Activated B cell treated with CpG ODN at 0.5 μM for 24 hours (primary cell): Measurements from ENCODE around the gene PMIS2. TPM values are rescaled to one million over a fixed set of nuclear protein-coding genes. Genes with fewer than 3 reads are reported as not detected.

Source experiments
- ATAC-seq: fragments of 200-7000 bp; cut with Tn5 transposase; one replicate; pipeline ENCODE4 v1.10.0; 2021; ENCODE audit warnings: low read depth, mild to moderate bottlenecking, moderate library complexity
- CTCF ChIA-PET: fragments of 350-600 bp; sonication (Branson Sonifier 250); formaldehyde crosslinking; loops from one replicate; lab custom pipeline; 2021; ENCODE audit warnings: antibody characterized with exemption; lab: Charles Lee
- POLR2A ChIA-PET: fragments of 350-600 bp; sonication (Branson Sonifier 250); formaldehyde crosslinking; loops from one replicate; lab custom pipeline; 2021; ENCODE audit warnings: antibody characterized with exemption; lab: Charles Lee
- DNase-seq: peaks from one replicate; pipeline ENCODE4 v3.0.0; 2022
- H3K27ac Mint-ChIP-seq: one replicate; pipeline ENCODE4 v1.8.0; 2020; ENCODE audit warnings: mixed read lengths
- H3K27me3 Mint-ChIP-seq: one replicate; pipeline ENCODE4 v1.8.0; 2021; ENCODE audit warnings: mixed read lengths
- H3K36me3 Mint-ChIP-seq: one replicate; pipeline ENCODE4 v1.8.0; 2021; ENCODE audit warnings: low read depth, mixed read lengths
- H3K4me1 Mint-ChIP-seq: one replicate; pipeline ENCODE4 v1.8.0; 2021; ENCODE audit warnings: mixed read lengths
- H3K4me3 Mint-ChIP-seq: one replicate; pipeline ENCODE4 v1.8.0; 2020; ENCODE audit warnings: mild to moderate bottlenecking, mixed read lengths
- H3K9me3 Mint-ChIP-seq: one replicate; pipeline ENCODE4 v1.8.0; 2020; ENCODE audit warnings: mixed read lengths
- intact Hi-C: fragments of 100-400 bp; cut with micrococcal nuclease; formaldehyde crosslinking; loops from one replicate; pipeline ENCODE4 v1.15.1; 2024
- total RNA-seq: library from RNA; stranded (reverse); gene quantifications from 2 replicates; pipeline ENCODE4 v1.2.3, GENCODE V29; 2022
- TF ChIP-seq, protein P1 (sequence below): fragments of 200-600 bp; IDR thresholded peaks from one replicate; pipeline ENCODE4 v1.8.0; 2022; ENCODE audit warnings: antibody characterized with exemption, mild to moderate bottlenecking

The PMIS2 gene
- total RNA-seq, 1 donor from 2014 or later: not detected

GRCh38 chr19:35559281-35559659 lies 26.7 kb upstream of the PMIS2 start:
- TF ChIP-seq, protein P1, sequence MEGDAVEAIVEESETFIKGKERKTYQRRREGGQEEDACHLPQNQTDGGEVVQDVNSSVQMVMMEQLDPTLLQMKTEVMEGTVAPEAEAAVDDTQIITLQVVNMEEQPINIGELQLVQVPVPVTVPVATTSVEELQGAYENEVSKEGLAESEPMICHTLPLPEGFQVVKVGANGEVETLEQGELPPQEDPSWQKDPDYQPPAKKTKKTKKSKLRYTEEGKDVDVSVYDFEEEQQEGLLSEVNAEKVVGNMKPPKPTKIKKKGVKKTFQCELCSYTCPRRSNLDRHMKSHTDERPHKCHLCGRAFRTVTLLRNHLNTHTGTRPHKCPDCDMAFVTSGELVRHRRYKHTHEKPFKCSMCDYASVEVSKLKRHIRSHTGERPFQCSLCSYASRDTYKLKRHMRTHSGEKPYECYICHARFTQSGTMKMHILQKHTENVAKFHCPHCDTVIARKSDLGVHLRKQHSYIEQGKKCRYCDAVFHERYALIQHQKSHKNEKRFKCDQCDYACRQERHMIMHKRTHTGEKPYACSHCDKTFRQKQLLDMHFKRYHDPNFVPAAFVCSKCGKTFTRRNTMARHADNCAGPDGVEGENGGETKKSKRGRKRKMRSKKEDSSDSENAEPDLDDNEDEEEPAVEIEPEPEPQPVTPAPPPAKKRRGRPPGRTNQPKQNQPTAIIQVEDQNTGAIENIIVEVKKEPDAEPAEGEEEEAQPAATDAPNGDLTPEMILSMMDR: no peak
- DNase-seq (peak; percentile 34), ATAC-seq (peak; percentile 89)
- peaks cover 58% of the 10 kb centered on the region for H3K27me3 Mint-ChIP-seq
- intact Hi-C loops: no loop called here
- CTCF ChIA-PET: interaction anchor here (0.8 kb wide), 1 partner anchor 12 kb away, joined by 3 read pairs; no protein-coding TSS in a partner anchor
- peaks cover 24% of the 10 kb centered on the region for H3K4me1 Mint-ChIP-seq
- no peak overlapping the region for H3K27ac Mint-ChIP-seq
- peak overlapping the region; percentile 51 for H3K4me3 Mint-ChIP-seq
- POLR2A ChIA-PET: interaction anchor here (0.6 kb wide), 1 partner anchor 930 kb away, joined by 3 read pairs; no protein-coding TSS in a partner anchor
- no peaks in the 10 kb centered on the region for H3K9me3 Mint-ChIP-seq
- H3K36me3 Mint-ChIP-seq: no peaks in the 10 kb centered on the region

- H3K4me1 Mint-ChIP-seq: peaks cover 24% of the 10 kb centered on the region
- DNase-seq (no peak), ATAC-seq (no peak)
- POLR2A ChIA-PET: no interaction called here
- CTCF ChIA-PET: interaction anchor here (0.8 kb wide), 1 partner anchor 12 kb away, joined by 3 read pairs; no protein-coding TSS in a partner anchor
- no peak overlapping the region for H3K4me3 Mint-ChIP-seq
- TF ChIP-seq, protein P1: no peak
- no peaks in the 10 kb centered on the region for H3K36me3 Mint-ChIP-seq
- no peak overlapping the region for H3K27ac Mint-ChIP-seq
- peaks cover 58% of the 10 kb centered on the region for H3K27me3 Mint-ChIP-seq
- intact Hi-C loops: no loop called here
- no peaks in the 10 kb centered on the region for H3K9me3 Mint-ChIP-seq
These were observed 26.2 kb upstream of the PMIS2 start for GRCh38 chr19:35559781-35560180.

DNA sequence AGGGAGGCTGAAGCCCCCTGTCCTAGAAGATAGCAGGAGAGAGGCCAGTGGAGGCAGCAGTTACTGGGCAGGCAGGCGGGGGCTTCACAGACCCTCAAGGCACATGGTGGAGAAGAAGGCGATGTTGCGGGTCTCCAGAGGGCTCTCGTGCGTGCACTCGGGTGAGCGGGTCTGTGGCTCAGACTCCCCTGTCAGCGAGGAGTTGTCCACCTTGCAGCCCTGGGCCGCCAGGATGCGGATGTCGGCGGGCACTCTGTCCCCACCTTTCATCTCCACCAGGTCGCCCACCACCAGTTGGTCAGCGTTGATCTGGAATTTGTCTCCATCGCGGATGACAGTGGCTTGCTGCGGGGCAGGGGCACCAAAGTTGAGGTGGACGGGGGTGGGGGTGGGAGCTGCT lies 25.7 kb upstream of the PMIS2 start:
- TF ChIP-seq, protein P1: no peak
- intact Hi-C loops: no loop called here
- DNase-seq: no peak
- ChIA-PET CTCF (no interaction called here), POLR2A (no interaction called here)
- Mint-ChIP-seq H3K36me3 (no peaks in the 10 kb centered on the region), H3K9me3 (no peaks in the 10 kb centered on the region), H3K27ac (no peak overlapping the region), H3K27me3 (peaks cover 59% of the 10 kb centered on the region), H3K4me1 (peaks cover 24% of the 10 kb centered on the region), H3K4me3 (no peak overlapping the region)
- ATAC-seq: no peak

GRCh38 chr19:35560677-35561076 lies 25.3 kb upstream of the PMIS2 start:
- Mint-ChIP-seq H3K4me1 (peaks cover 24% of the 10 kb centered on the region), H3K9me3 (no peaks in the 10 kb centered on the region)

GRCh38 chr19:35561436-35561835 lies 24.5 kb upstream of the PMIS2 start:
- ATAC-seq: no peak
- H3K4me3 Mint-ChIP-seq: no peak overlapping the region

More at GRCh38 chr19:35560677-35561076, 25.3 kb upstream of the PMIS2 start:
- Mint-ChIP-seq H3K4me3 (no peak overlapping the region), H3K27me3 (peaks cover 63% of the 10 kb centered on the region), H3K36me3 (no peaks in the 10 kb centered on the region), H3K27ac (no peak overlapping the region)
- POLR2A ChIA-PET: no interaction called here
- TF ChIP-seq, protein P1: no peak
- no peak for ATAC-seq
- no peak for DNase-seq
- intact Hi-C loops: no loop called here
- CTCF ChIA-PET: no interaction called here

More at GRCh38 chr19:35561436-35561835, 24.5 kb upstream of the PMIS2 start:
- intact Hi-C loops: no loop called here
- no peaks in the 10 kb centered on the region for H3K9me3 Mint-ChIP-seq
- POLR2A ChIA-PET: no interaction called here
- TF ChIP-seq, protein P1: no peak
- H3K36me3 Mint-ChIP-seq: no peaks in the 10 kb centered on the region
- CTCF ChIA-PET: no interaction called here
- no peak overlapping the region for H3K27ac Mint-ChIP-seq
- peaks cover 21% of the 10 kb centered on the region for H3K4me1 Mint-ChIP-seq
- H3K27me3 Mint-ChIP-seq: peaks cover 57% of the 10 kb centered on the region
- no peak for DNase-seq
